Keratinocyte (primary cell): ENCODE data around the gene RALGPS1. TPM values are rescaled to one million over a fixed set of nuclear protein-coding genes. Genes with fewer than 3 reads are reported as not detected.
A peak's percentile ranks its signal among the peaks of the same experiment; 100 is the strongest.

Source experiments
- DNase-seq: peaks from one replicate; pipeline ENCODE4 v3.0.0-alpha.2; 2011; ENCODE audit warnings: low read depth, missing footprints, low spot score
- FAIRE-seq: peaks from 2 replicates; lab custom pipeline; 2011; peaks lifted over from hg19 to GRCh38; lab: Jason Lieb, UNC
- H2AFZ ChIP-seq: 2 replicates; pipeline ENCODE4 v1.6.0; 2012; ENCODE audit warnings: low read length, control low read depth, inconsistent platforms; ENCODE audit not compliant: control insufficient read depth
- H3K27ac ChIP-seq: 2 replicates; pipeline ENCODE4 v1.5.1; 2011; ENCODE audit warnings: low read length; ENCODE audit not compliant: control insufficient read depth, insufficient read depth
- H3K27me3 ChIP-seq: 3 replicates; pipeline ENCODE4 v1.6.0; 2011; ENCODE audit warnings: low read length; ENCODE audit not compliant: control insufficient read depth, insufficient read depth; ENCODE audit errors: extremely low read depth
- H3K36me3 ChIP-seq, 2 experiments: 2 replicates in 1 of 2; 3 replicates in 1 of 2; pipeline ENCODE4 v1.5.1; 2011; ENCODE audit warnings: low read length in 2 of 2, mild to moderate bottlenecking in 1 of 2; ENCODE audit not compliant: control insufficient read depth in 2 of 2, insufficient read depth in 2 of 2; ENCODE audit errors: extremely low read depth in 1 of 2
- H3K4me1 ChIP-seq: 3 replicates; pipeline ENCODE4 v1.5.1; 2011; ENCODE audit warnings: low read length; ENCODE audit not compliant: control insufficient read depth, insufficient read depth; ENCODE audit errors: extremely low read depth
- H3K4me2 ChIP-seq: 3 replicates; pipeline ENCODE4 v1.6.0; 2011; ENCODE audit warnings: low read depth, low read length; ENCODE audit not compliant: control insufficient read depth, insufficient read depth; ENCODE audit errors: extremely low read depth
- H3K4me3 ChIP-seq, 3 experiments: fragments of 200-600 bp in 1 of 3; sonication (generic) in 1 of 3; 2 replicates in 2 of 3; 3 replicates in 1 of 3; pipeline ENCODE4 v1.5.1; 2011 to 2016; ENCODE audit warnings: low read length in 3 of 3, mild to moderate bottlenecking in 3 of 3, control low read depth in 2 of 3, inconsistent platforms in 1 of 3, low read depth in 1 of 3, mixed read lengths in 1 of 3, mixed run types in 1 of 3, moderate library complexity in 1 of 3; ENCODE audit not compliant: control insufficient read depth in 2 of 3, insufficient read depth in 2 of 3; ENCODE audit errors: extremely low read depth in 1 of 3
- H3K79me2 ChIP-seq: 2 replicates; pipeline ENCODE4 v1.6.0; 2012; ENCODE audit warnings: low read length; ENCODE audit not compliant: control insufficient read depth, insufficient read depth
- H3K9ac ChIP-seq: 3 replicates; pipeline ENCODE4 v1.6.0; 2011; ENCODE audit warnings: low read length; ENCODE audit not compliant: control insufficient read depth, insufficient read depth; ENCODE audit errors: extremely low read depth
- H3K9me1 ChIP-seq: 3 replicates; pipeline ENCODE4 v1.6.0; 2011; ENCODE audit warnings: low read length; ENCODE audit not compliant: control insufficient read depth, insufficient read depth; ENCODE audit errors: extremely low read depth
- H3K9me3 ChIP-seq: 2 replicates; pipeline ENCODE4 v1.5.1; 2012; ENCODE audit warnings: low read depth, low read length; ENCODE audit not compliant: control insufficient read depth
- H4K20me1 ChIP-seq: 3 replicates; pipeline ENCODE4 v1.6.0; 2011; ENCODE audit warnings: low read length; ENCODE audit not compliant: control insufficient read depth, insufficient read depth; ENCODE audit errors: extremely low read depth
- CTCF ChIP-seq, 3 experiments: IDR thresholded peaks in 1 of 3; conservative IDR thresholded peaks in 1 of 3; optimal IDR thresholded peaks in 1 of 3; 2 replicates in 2 of 3; 3 replicates in 1 of 3; pipeline versions ENCODE3 to v1.5.1; 2011; ENCODE audit warnings: low read length in 3 of 3, mild to moderate bottlenecking in 3 of 3, moderate library complexity in 2 of 3, control low read depth in 1 of 3, inconsistent platforms in 1 of 3; ENCODE audit not compliant: insufficient read depth in 2 of 3; ENCODE audit errors: extremely low read depth in 1 of 3
- EZH2 ChIP-seq: IDR thresholded peaks from one replicate; pipeline ENCODE4 v1.6.1; 2012; ENCODE audit warnings: inconsistent platforms, mild to moderate bottlenecking, low read length, moderate library complexity
- dilution Hi-C: fragments of 300-500 bp; cut with MboI; formaldehyde crosslinking; loops from one replicate; pipeline ENCODE4 v1.7.0; 2020; ENCODE audit warnings: low sequenced_read_pairs; ENCODE audit not compliant: extremely low pct_ligation_motif_present
- polyA plus RNA-seq, 5 experiments: library from polyadenylated mRNA; depleted of rRNA in 3 of 5; stranded (reverse) in 3 of 5; stranded (forward) in 1 of 5; unstranded in 1 of 5; fragments of >200 nt; gene quantifications; 1 replicate in 1 of 5; 2 replicates in 3 of 5; 3 replicates in 1 of 5; pipeline versions ENCODE4 v1.2.1 to v1.2.3, GENCODE V29; 2011 to 2012; ENCODE audit warnings: missing spikeins in 2 of 5, low read depth in 1 of 5, low replicate concordance in 1 of 5

RALGPS1 gene
- polyA plus RNA-seq, 1 donor (not counting 4 experiments of a cell fraction or from before 2014, with no cell fraction given), result 0.56 TPM

GRCh38 chr9:127130661-127131538 is 216.3 kb downstream of the RALGPS1 start:
- no peaks in the 10 kb centered on the region for H3K27me3 ChIP-seq
- peaks cover 34% of the 10 kb centered on the region for H3K4me1 ChIP-seq
- H2AFZ ChIP-seq, result no peak overlapping the region
- H3K4me2 ChIP-seq, result peak overlapping the region; percentile 33
- H4K20me1 ChIP-seq, result no peaks in the 10 kb centered on the region
- TF ChIP-seq EZH2 (no peak), CTCF (optimal IDR thresholded peaks at IDR 0.05 in 1 of 3, IDR thresholded peaks at IDR 0.05 in 1 of 3, conservative IDR thresholded peaks at IDR 0.05 in 1 of 3; ENCODE audit: extremely low read depth in 1 of 3, insufficient read depth in 2 of 3, low read length in 3 of 3) (no peak)
- H3K27ac ChIP-seq, result peak overlapping the region; percentile 30
- H3K9ac ChIP-seq, result no peak overlapping the region
- peak; percentile 53 for FAIRE-seq
- H3K9me1 ChIP-seq, result no peaks in the 10 kb centered on the region
- peak; percentile 35 for DNase-seq
- dilution Hi-C loops, result no loop called here
- H3K4me3 ChIP-seq, result no peak overlapping the region
- no peaks in the 10 kb centered on the region for H3K9me3 ChIP-seq
- H3K79me2 ChIP-seq, result no peaks in the 10 kb centered on the region
- no peaks in the 10 kb centered on the region for H3K36me3 ChIP-seq

- H3K79me2 ChIP-seq, result no peaks in the 10 kb centered on the region
- no peak overlapping the region for H3K4me3 ChIP-seq
- H3K27me3 ChIP-seq, result no peaks in the 10 kb centered on the region
- H3K9me3 ChIP-seq, result no peaks in the 10 kb centered on the region
- H3K36me3 ChIP-seq, result no peaks in the 10 kb centered on the region
- H3K9me1 ChIP-seq, result no peaks in the 10 kb centered on the region
- FAIRE-seq (peak; percentile 75), DNase-seq (no peak)
- H3K4me1 ChIP-seq, result peaks cover 34% of the 10 kb centered on the region
- H3K4me2 ChIP-seq, result peak overlapping the region; percentile 23
- H3K27ac ChIP-seq, result no peak overlapping the region
- dilution Hi-C loops, result no loop called here
- TF ChIP-seq CTCF (optimal IDR thresholded peaks at IDR 0.05 in 1 of 3, IDR thresholded peaks at IDR 0.05 in 1 of 3, conservative IDR thresholded peaks at IDR 0.05 in 1 of 3; ENCODE audit: extremely low read depth in 1 of 3, insufficient read depth in 2 of 3, low read length in 3 of 3), result no peak
- no peak for TF ChIP-seq EZH2
- H3K9ac ChIP-seq, result no peak overlapping the region
- no peaks in the 10 kb centered on the region for H4K20me1 ChIP-seq
- no peak overlapping the region for H2AFZ ChIP-seq
Observed at GRCh38 chr9:127131871-127132270, 217.3 kb downstream of the RALGPS1 start.
